HG03571 (cell line): ENCODE measurements around the gene GPR37.
A peak's percentile ranks its signal among the peaks of the same experiment; 100 is the strongest.

Source experiments
- ATAC-seq: cut with Tn5 transposase; IDR thresholded peaks from one replicate; pipeline ENCODE4 v1.9.1; 2021; ENCODE audit not compliant: unreplicated experiment

Gene GPR37

GRCh38 chr7:124765401-124766352, at the start of gene GPR37:
TSS of gene GPR37 (minus strand) at chr7:124765792. CDS start at chr7:124764976, 816 bp downstream.
- ATAC-seq = peak; percentile 55

DNA sequence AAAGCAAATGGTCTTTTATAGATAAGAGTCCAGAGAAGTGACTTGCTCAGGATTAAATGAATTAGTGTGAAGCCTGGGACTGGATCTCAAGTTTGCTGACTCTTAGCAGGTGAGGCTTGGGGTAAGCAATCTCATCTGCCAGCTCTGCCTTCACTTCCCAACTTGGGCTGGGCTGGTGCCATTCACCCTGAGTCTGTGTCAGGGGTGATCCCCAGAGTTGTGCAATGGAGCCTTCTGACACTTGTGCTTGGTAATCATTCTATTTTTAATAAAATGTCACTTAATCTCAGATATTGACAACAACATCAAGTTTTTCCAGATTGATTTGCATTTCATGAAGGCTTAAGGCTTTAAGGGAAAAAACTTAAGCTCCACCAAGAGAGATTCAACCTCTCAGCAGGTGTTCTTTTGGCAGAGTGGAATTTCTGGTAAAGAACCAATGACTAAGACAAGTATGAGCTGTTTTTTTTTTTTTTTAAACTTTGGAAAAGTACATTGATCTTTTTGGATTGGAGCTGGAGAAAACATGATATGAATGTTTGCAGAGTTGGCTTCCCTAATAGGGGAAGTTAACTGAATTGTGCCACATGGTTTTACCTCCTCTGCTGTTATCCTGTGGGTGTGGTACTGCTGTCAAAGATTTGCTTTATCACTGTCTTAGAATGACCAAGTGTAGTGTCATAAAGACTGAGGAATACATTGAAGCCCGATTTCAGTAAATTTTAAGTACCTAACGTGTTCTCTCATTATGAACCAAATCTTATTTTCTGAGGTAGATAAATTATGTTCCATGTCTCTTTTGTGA, 48.6 kb upstream of the GPR37 start:
- ATAC-seq = no peak

DNA sequence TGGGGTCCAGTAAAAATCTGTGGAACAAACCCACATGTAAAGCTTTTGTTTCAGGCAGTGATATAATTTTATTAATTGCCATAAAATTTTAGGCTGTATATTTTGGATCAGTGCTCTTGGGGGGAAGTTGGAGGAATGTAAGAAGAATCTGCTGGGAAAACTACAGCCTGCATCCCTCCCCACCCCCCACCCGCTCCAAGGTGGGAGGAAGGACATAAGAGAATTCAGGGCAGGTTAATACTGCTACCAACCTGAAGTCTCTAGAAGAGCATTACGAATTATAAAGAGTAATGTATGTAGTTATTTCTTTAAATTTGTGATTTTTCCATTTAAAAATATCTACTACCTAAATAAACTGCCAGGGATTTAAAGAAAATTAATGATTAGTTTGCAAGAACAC, 47.2 kb upstream of the GPR37 start:
- ATAC-seq = no peak

DNA sequence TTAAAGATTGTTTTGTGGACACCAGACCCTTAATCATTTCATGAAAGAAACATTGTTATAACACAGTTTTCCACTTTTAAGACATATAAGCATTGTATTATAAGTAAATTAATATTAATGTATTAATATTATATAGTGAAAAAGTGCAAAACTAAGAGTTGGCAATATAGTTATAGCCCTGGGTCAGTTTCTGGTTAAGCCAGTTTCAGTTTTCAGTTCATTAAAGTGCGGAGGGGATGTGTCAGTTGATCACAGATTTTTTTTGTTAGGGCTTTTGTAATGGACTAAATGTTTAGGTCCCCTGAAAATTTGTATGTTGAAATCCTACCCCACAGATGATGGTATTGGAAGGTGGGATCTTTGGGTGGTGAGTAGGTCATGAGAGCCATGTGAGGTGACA, 45.7 kb upstream of the GPR37 start:
- no peak for ATAC-seq

DNA sequence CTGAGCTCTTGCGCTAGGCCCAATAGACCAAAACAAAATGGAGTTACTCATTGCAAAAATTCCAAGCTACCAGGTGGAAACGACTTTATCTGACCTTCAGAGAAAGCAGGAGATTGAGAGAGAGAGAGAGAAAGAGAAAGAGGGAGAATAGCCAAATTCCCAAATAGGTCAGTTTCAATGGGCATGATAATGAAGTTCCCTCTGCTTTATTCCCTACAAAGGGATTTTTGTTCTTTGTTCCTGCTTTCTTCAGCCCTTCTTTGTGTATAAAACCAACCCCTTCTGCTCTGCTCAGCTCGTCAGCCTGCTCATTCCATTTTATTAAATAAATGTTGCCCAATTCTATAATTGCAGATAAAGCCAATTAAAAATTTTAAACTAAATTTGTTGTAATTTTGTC, 45.0 kb upstream of the GPR37 start:
- no peak for ATAC-seq

GRCh38 chr7:124808206-124808605, 42.6 kb upstream of the GPR37 start:
- no peak for ATAC-seq

DNA sequence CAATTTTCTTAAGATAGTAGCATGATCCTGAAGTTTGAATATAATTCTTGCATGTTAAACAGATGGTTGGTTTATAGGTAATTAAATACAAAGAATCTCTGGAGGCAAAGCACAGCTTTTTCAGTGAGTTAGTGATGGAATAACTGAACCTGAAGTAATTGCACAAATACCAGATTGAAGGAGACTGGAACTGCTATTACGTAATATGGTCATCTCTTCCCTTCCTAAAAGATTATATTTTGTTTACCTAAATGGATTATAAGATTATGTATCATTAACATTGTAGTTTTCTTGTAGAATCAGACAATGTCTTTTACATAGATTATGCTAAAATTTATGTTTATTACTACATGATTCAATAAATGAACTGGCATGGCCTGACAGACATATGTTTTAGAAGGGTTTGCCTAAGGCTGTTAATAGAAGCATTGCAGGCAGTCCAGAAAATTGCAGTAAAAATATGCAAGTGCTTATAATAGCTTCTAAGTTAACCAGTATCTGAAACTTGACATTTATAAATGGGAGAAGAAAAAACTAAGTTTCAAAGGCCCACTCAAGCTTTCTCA, 35.8 kb upstream of the GPR37 start:
- no peak for ATAC-seq

GRCh38 chr7:124800386-124800785, 34.8 kb upstream of the GPR37 start:
- no peak for ATAC-seq

GRCh38 chr7:124799448-124799847, 33.9 kb upstream of the GPR37 start:
- no peak for ATAC-seq

DNA sequence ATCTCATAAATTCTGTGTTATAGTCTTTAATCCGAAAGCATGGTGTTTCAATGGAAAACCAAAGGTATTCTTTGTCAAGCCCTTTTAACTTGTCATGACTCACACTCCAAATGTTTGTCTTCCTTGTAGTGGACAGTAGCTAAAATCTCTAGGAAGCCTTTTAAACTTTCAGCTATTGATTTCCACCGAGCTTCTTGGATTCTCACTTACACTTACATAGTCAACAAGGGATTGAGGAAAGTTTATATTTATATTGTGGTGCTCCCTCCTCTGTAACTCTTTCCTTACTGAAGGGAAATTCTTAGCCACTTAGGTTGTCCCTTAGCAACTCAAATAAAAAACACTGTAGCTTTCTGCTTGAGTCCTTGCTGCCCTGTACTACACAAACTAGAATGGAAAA, 31.2 kb upstream of the GPR37 start:
- ATAC-seq = no peak

- ATAC-seq = no peak
These were observed 27.1 kb upstream of the GPR37 start for GRCh38 chr7:124792696-124793095.

- ATAC-seq = no peak
These were observed 26.4 kb upstream of the GPR37 start for GRCh38 chr7:124792002-124792401.

DNA sequence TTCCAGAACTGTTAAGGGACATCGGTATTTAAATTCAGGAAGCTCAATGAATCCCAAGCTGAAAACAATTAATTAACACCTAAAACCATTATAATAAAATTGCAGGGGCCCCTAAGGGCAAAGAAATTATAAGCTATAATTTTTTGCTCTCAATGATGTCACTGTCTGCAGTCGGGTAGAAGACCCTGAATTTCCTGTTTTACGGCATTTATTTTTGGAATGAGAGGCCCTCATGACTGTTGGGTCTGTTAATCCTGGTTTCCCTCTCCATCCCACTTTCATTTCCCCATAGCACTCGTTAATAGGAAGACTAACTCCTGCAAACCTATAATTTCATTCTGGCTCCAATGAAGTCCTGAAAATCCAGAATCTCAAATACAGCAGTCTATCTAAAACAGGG, 25.8 kb upstream of the GPR37 start:
- ATAC-seq = no peak

- ATAC-seq = no peak
These were observed 25.1 kb upstream of the GPR37 start for GRCh38 chr7:124790645-124791044.

- ATAC-seq = no peak
These were observed 20.4 kb upstream of the GPR37 start for GRCh38 chr7:124785994-124786393.

GRCh38 chr7:124784879-124785818, 19.6 kb upstream of the GPR37 start:
- ATAC-seq = no peak

- no peak for ATAC-seq
These were observed 17.7 kb upstream of the GPR37 start for GRCh38 chr7:124783271-124783670.

DNA sequence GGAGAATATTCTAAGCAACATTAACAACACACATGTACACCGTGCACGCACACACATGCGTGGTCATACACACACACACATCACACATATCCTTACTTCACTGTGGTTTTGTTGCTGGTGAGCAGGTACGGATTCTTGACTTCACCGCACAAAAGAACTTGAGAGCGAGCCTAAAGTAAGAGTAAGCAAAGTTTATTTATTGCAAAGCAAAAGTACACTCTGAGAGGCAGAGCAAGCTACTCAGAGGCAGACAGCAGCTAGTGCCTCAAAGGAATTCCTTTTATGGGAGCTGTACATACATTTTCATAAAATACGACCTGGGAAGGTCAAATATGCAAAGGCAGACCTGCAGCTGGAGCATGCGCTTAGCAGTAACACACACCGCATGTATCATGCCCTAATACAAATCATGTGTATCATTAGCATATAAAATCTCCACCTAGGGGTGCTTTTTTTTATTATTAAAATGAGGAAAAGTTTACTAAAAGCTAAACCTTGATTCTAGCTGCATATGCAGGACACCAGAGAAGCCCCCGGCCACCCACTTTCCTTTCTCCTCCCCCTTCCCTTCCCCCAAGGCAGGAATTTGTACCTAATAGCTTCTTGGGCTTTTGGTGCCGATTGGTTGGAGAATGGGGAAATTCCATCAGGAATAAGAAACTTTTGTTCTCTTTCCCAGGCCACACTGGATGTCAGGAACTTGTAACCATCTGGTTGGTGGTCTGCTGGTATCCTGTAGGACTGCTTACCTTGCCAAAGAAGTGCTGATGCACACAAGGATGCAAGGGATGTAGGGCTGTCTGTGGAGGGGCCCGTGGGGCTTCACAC, 16.5 kb upstream of the GPR37 start:
- ATAC-seq = no peak

DNA sequence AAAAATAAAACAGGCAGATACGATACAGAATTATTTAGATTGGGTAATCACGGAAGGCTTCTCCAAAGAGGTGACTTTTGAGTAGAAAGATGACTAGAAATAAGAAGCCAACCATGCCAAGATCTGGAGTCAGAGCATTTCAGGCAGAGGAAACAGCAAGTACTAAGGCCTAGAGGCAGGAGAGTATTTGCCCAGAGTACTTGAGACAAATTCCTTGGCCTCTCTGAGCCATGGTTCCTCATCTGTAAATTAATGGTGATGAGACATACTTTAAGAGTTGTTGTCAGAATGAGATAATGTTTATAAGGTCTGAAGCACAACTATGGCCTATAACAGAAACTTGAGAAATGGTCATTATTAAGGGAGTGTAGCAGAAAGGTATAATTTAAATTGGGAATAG, 15.8 kb upstream of the GPR37 start:
- no peak for ATAC-seq

GRCh38 chr7:124780608-124781007, 15.0 kb upstream of the GPR37 start:
- no peak for ATAC-seq
